GM18502 (cell line): ENCODE measurements around the gene GCLM.
"Not testable (repeated sequence)": the region's sequence is repeated elsewhere in the genome, so short reads cannot be mapped to it uniquely, and the experiment has no call there.

Source experiments
- ATAC-seq: cut with Tn5 transposase; IDR thresholded peaks from one replicate; pipeline ENCODE4 v1.9.1; 2021; ENCODE audit warnings: mild to moderate bottlenecking; ENCODE audit not compliant: unreplicated experiment, poor library complexity

GCLM gene

DNA sequence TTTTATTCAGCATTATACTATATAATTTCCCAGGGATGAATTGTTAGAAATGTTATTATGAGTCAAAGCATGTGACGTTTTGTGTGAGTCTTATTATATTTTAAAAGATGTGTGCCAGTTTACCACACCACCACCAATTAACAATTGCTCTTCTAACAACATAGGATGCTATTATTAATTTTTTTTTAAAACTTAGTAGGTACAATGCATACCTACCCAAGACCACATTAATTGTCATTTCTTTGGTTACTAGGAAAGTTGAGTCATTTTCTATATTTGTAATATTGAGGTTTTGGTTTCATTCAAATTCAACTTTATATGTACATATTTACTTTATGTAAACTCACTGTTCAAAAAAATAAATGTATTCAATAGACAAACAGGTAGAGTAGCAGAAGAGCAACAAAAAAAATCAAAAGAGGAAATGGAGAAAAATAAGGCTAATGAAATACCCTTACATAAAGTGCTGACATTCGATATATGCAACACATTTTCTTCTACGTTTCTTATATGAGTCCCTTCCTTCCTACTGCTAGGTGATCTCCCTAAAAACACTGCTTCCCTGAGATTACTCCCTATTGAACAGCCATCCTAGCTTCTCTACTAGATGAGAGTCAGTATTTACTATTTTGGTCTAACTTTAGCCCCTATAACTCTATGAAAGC lies 9.6 kb downstream of the GCLM start:
- ATAC-seq: no peak

DNA sequence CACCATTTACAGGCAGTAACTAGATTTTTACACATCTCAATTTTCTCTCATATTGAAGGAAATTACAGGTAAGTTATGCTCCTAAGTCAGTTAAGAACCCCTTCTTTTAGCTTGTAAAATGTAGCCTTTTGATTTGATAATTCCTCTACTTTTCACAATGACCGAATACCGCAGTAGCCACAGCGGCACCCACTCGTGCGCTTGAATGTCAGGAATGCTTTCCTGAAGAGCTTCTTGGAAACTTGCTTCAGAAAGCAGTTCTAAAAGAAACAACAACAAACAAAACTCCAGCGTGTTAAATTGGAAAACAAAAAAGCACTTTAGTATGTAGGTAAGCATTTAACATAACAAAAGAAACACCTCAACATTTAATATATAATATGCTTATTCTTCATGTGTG lies 20.3 kb downstream of the GCLM start:
- no peak for ATAC-seq

DNA sequence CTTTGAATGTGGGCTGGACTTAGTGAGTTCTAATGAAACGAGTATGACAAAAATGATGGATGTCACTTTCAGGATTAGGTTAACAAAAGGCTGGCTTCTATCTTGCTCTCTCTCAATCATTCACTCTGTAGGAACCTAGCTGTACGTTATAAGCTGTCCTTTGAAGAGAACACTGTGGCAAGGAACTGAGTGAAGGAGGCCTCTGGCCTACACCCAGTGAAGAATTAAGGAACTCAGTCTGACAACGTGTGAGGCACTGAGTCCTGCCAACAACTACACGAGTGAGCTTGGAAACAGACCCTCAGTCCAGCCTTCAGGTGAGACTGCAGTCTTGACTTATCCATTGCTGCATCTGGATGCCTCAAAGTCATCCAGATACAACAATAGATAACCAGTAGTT lies 27.0 kb downstream of the GCLM start:
- ATAC-seq: no peak

DNA sequence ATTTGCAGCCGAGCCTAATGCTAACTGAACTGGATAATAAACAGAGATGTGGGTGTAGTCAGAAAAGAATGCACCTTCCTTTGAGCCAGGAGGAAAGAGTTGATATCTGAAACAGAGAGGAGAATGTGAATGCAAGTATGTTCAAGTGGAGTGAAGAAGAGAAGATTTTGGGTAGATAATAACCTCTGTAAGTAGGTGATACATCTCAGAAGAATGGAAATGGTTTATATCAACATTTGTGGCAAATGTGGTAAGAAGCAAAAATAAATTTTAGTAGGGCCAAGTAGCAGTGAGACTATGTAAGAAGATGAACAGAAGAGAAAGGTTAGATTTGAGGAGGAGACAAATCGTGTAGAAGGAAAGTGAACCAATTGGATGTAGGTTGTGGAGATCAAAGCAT lies 28.5 kb downstream of the GCLM start:
- no peak for ATAC-seq

DNA sequence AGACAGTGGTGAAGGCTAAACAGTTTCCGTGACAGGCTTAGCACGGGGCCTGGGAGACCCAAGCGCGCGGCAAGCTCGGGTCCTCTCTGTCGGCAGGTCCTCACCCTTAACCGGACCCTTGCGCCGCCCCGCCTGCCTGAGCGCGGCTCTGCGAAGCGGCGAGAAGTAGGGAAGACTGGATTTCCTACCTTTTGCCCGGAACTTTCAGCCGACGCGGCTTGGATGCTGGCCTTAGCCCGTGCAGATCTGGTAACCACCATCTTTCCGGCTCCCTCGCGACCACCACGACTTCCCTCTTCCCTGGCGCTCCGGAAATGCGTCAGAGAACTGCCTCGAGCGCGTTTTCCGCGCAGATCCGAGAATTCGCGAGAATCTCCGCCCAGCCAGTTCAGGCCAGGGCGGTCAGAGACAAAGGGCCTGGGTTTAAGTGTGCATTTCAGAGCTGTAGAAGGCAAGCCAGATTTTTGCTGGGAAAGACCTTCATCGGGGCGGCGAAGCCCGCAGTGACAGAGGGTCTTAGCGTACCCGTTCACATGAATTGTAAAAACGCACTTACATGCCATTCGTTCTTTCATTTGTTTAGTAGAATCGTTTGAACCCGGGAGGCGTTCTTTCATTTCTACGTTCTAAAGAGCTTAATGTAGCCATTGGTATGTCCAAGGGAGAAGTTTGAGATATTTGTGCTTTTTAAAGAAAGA lies 30.2 kb downstream of the GCLM start, which contains the start of gene DNTTIP2:
TSS of gene DNTTIP2 (minus strand) at position 318 of the 698 bp plus-strand sequence. CDS start at position 260, 58 bp downstream.
- ATAC-seq: peak; percentile 96

DNA sequence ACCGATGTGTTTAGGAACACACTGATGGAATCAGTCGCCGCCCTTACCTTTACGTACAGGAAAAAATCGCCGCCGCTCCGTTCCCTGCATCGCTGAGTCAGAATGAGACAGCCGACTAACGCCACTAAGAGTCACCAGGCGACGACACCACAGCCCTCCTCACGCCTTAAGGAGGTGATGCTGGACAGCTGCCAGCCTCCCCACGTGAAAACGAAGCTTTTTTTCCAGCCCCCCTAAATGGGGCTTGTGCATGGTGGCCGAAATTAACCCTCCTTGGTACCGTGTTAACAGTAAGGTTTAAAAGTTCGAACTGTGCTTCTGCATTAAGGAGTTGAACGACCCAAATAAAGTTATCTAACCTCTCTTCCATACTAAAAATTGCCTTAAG lies 30.7 kb downstream of the GCLM start:
- peak; percentile 64 for ATAC-seq

DNA sequence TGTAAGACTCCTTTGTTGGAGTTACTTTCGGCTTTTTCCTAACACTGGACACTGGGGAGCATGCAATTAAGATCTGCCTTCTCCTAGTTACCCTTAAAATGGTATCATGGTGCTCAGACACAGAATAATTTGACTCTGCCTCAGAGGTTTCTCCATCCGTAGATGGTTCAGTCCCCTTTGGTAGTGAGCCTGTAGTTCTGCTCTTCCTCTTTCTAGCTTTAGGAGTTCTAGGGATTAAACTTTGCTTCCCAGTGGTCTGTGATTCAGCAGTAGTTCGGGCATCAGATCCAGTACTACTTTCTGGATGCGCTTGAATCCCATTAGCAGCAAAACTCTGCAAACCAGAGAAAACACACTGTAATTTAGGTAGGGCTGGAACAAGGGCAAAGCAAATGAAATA lies 31.7 kb downstream of the GCLM start:
- ATAC-seq: no peak

DNA sequence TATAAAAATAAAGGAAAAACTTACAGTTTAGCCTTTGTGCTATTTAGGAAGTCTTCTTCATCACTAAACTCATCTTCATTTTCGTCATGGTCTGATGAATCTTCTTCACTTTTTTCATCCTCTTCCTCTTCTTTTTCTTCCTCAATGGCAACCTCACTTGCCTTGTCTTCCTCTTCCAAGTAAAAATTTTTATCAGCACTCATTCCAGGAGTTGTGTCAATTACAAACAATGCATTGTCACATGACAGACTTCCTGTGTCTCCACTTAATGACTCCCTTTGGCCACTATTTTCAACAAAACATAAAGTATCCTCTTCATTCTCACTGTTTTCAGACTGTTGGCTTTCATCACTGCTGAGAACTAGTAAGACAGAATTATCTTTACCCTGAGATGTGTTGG lies 33.0 kb downstream of the GCLM start:
- ATAC-seq: no peak

DNA sequence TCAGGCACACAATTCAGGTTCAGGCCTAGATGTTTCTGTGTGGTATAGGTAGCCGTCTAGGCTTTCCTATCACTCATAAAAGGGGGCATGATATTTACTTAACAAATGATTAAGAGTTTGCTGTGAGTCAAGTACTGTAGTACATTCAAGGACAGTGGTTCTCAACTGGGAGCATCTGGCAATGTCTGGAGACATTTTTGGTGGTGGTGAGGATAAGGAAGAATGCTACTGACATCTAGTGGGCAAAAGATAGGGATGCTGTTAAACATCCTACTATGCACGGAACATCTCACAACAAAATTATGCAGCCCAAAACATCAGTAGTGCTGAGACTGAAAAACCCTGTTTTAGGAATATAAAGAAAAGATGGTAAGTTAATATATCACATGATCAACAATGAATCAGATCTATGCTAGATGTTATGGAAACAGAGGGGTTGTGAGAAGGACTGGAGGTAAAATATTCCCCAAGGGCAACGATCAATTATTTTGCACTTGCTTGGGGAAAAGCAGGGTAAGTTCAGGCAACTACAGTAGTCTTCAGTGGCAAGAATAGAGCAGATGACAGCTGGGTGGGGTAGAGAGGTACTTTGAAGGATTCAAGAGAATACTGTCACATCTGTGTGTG lies 35.1 kb downstream of the GCLM start:
- no peak for ATAC-seq

DNA sequence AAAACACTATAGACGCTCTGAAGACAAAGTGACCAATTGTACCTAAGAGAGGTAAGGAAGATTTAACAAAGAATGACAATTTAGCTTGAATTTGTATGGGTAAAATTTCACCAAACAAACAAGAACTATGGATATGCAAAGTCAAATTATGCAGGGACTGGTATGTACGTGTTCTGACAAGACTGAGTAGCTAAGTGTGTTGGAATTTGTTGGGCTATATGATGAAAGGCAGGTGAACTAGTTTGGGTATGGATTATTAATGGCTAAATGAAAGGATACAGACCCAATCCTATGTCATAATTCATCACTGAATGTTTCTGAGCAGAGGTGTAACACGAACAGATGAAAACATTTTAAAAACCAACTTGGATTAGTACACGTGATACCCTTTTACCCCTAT lies 37.9 kb downstream of the GCLM start:
- no peak for ATAC-seq

DNA sequence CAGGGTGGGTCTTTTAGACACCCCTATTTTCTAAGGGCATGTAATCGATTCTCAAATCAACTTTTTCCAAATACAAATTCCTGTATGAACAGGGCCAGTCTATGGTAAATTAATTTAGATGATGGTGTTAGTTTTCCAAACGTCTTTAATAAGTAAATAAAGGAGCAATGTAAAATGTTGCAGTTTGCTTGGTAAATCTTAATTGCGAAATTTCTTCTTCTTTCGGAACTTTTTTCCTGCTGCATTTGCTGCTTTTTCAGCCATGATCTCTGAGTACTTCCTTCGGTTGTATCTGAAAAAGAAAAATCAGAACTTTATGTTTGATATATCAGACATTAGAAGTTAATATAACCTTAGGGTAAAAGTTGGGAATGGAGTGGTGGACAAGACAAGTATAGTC lies 39.6 kb downstream of the GCLM start:
- no peak for ATAC-seq

DNA sequence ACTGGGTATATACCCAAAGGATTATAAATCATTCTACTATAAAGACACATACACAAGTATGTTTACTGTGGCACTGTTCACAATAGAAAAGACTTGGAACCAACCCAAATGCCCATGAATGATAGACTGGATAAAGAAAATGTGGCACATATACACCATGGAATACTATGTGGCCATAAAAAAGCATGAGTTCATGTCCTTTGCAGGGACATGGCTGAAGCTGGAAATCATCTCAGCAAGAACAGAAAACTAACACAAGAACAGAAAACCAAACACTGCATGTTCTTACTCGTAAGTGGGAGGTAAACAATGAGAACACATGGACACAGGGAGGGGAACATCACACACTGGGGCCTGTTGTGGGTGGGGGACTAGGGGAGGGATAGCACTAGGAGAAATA lies 40.7 kb downstream of the GCLM start:
- not testable (repeated sequence) for ATAC-seq

DNA sequence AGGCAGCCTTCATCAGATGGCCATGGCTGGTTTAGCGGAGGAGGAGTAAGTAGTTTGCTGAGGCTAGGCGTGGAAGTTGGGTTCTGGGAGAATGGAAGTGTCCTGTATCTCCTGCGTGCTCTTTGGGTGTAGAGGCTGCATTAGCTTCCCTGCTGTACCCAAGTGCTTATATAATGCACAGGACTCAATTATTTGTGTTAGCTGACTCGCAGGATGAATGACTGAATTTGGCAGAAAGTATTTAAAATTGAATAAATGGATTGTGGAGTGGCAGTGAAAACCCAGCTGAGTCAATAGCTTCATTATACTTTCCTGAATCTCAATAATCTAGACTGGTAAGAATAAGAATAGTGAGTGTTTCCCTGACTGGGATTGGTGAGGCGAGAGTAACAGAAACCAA lies 44.0 kb downstream of the GCLM start:
- ATAC-seq: no peak

DNA sequence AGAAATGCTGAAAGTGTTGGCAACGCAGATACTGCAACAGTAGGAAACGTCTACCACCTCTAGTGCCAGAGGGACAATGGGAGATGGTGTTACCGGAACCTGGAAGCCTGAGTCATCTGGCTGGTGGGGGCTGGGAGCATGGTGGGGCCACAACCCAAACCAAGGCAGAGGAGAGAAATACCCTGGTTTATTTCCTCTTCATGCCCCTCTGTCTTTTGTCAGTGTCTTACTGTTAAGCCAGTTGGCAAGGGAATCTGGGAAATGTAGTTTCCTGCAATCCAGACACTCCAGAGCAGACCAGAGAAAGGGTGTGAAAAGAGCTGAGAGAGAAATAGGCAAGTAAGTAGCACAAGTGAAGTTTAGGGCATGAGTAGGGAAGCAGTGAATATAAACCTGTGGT lies 45.1 kb downstream of the GCLM start:
- ATAC-seq: no peak

DNA sequence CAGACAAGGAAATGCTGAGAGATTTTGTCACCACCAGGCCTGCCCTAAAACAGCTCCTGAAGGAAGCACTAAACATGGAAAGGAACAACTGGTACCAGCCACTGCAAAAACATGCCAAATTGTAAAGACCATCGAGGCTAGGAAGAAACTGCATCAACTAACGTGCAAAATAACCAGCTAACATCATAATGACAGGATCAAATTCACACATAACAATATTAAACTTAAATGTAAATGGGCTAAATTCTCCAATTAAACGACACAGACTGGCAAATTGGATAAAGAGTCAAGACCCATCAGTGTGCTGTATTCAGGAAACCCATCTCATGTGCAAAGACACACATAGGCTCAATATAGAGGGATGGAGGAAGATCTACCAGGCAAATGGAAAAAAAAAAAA lies 51.6 kb downstream of the GCLM start:
- ATAC-seq: not testable (repeated sequence)

DNA sequence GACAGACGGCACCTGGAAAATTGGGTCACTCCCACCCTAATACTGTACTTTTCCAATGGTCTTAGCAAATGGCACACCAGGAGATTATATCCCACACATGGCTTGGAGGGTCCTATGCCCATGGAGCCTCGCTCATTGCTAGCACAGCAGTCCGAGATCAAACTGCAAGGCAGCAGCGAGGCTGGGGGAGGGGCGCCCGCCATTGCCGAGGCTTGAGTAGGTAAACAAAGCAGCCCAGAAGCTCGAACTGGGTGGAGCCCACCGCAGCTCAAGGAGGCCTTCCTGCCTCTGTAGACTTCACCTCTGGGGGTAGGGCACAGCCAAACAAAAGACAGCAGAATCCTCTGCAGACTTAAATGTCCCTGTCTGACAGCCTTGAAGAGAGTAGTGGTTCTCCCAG lies 53.2 kb downstream of the GCLM start:
- ATAC-seq: not testable (repeated sequence)

DNA sequence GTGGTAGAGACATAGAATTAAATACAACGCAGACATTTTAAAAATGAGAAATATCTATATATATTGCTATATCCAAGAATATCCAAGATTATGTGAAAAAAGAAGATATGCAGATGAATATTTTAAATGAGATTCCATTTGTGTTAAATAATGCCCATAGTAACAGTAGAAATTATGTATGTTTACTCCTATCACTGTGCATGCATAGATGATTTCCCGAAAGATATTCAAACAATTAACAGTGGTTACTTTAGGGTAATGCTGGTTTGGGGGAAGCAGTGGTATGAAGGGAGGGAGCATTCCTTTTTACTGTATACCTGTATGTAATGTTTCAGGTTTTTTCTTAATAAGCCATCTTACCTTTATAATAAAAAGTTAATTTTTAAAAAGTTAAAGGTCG lies 55.3 kb downstream of the GCLM start:
- ATAC-seq: no peak

DNA sequence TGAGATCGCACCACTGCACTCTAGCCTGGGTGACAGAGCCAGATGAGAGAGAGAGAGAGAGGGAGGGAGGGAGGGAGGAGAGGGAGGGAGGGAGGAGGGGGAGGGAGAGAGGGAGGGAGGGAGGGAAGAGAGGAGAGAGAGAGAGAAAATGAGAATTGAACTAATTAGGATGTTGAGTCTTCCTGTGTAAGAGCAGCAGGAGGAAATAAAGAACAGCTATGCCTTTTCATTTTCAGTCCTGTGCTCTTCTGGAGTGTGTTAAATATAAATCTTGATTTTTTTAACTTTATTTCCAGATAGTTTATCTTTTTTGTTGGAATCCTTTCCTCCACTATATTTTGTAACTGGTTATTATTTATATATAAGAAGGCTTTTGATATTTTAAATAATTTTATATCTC lies 57.4 kb downstream of the GCLM start:
- no peak for ATAC-seq

DNA sequence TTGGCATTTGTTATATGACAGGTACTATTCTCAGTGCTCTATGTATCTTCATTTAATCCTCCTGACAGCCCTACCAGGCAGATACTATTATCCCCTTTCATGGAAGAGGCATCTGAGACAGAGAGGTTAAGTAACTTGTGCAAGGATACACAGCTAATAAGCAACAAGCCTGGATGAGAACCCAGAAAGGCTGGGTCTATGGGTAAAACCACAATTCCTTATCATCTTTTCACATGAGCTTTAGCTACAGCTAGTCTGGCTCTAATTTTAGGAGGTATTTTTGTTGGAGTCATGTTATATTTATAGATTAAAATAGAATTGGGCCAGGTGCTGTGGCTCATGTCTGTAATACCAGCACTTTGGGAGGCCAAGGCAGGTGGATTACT lies 57.9 kb downstream of the GCLM start:
- ATAC-seq: no peak

DNA sequence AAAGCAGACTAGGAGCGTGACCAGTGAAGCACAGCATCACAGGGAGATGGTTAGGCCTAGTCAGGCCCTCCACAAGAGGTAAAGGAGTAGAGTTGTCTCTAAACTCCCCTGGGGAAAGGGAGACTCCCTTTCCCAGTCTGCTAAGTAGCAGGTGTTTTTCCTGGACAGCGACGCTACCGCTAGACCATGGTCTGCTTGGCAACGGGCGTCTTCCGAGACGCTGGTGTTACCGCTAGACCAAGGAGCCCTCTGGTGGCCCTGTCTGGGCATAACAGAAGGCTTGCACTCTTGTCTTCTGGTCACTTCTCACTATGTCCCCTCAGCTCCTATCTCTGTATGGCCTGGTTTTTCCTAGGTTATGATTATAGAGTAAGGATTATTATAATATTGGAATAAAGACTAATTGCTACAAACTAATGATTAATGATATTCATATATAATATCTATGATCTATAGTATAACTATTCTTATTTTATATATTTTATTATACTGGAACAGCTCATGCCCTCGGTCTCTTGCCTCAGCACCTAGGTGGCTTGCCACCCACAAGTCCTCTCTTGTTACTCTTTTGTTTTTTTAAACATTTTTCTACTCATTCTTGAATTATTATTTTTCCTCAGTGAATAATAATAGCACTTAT lies 58.4 kb downstream of the GCLM start:
- not testable (repeated sequence) for ATAC-seq

DNA sequence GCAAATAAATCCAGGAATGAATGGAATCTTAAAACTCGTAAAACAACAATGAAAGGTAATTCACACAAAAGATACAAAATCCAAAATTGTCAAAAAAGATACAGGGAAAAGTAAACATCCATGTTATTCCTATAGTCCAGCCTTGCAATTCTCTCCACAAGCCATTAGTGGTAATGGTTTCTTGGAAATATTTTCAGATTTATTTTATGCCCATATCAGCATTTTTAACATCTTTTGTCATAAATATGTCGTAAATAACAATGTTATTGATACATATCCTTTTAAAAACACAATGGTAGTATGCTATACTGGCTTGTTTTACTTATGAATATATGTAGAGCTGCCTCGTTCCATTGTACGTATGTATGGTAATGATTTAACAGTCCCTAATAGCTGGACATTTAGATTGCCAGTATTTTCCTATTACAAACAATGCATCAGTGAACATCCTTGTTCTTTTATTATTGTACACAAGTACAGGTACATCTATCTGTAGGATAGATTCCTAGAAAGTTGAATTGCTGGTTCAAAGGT lies 60.8 kb downstream of the GCLM start:
- ATAC-seq: no peak
